ENCODE results near the gene SLC11A2. TPM values are rescaled to one million over a fixed set of nuclear protein-coding genes. Genes with fewer than 3 reads are reported as not detected.

The SLC11A2 gene
- polyA plus RNA-seq, 1 of the 3 experiments (the other 2 are of a cell fraction) = 27.7 TPM

GRCh38 chr12:50991291-50991690, 34.9 kb downstream of the SLC11A2 start:
- H3K9me3 ChIP-seq = no peaks in the 10 kb centered on the region
- H3K4me1 ChIP-seq (ENCODE audit: control insufficient read depth in 1 of 2, insufficient read depth in 2 of 2, low read depth in 1 of 2, low read length in 1 of 2) = 0 out of 4 replicates have a peak, but pooled peaks cover 0 to 2% of the 10 kb centered on the region in 2 experiments
- no peaks in the 10 kb centered on the region for H3K79me2 ChIP-seq (ENCODE audit: insufficient read depth)
- peaks cover 7% of the 10 kb centered on the region for H3F3A ChIP-seq (replicated peaks; ENCODE audit: insufficient read depth)
- H3K27me3 ChIP-seq (ENCODE audit: insufficient read depth) = no peaks in the 10 kb centered on the region
- no peak overlapping the region for H3K27ac ChIP-seq (ENCODE audit: low read depth in 2 of 2, low read length in 1 of 2)
- H2AFZ ChIP-seq (ENCODE audit: low read depth) = no peak overlapping the region
- no peak overlapping the region for H3K4me3 ChIP-seq (ENCODE audit: low read depth in 2 of 2, low read length in 1 of 2)
- ChIA-PET POLR2A (no interaction called here), CTCF (interaction anchor here (1.3 to 9.9 kb wide), 2 partner anchors 167 to 226 kb away, joined by 3 to 186 read pairs; no protein-coding TSS in a partner anchor)
- TF ChIP-seq RXRA (IDR thresholded peaks at IDR 0.05; ENCODE audit: borderline replicate concordance, low read depth) = no peak
- TF ChIP-seq SIN3A (IDR thresholded peaks at IDR 0.05; ENCODE audit: borderline replicate concordance, low read depth, low read length) = no peak
- no peak for TF ChIP-seq SMC3 (IDR thresholded peaks at IDR 0.05; ENCODE audit: low read depth, low read length)
- no peak for TF ChIP-seq FOXM1 (IDR thresholded peaks at IDR 0.05; ENCODE audit: low read depth)
- TF ChIP-seq, protein P1, sequence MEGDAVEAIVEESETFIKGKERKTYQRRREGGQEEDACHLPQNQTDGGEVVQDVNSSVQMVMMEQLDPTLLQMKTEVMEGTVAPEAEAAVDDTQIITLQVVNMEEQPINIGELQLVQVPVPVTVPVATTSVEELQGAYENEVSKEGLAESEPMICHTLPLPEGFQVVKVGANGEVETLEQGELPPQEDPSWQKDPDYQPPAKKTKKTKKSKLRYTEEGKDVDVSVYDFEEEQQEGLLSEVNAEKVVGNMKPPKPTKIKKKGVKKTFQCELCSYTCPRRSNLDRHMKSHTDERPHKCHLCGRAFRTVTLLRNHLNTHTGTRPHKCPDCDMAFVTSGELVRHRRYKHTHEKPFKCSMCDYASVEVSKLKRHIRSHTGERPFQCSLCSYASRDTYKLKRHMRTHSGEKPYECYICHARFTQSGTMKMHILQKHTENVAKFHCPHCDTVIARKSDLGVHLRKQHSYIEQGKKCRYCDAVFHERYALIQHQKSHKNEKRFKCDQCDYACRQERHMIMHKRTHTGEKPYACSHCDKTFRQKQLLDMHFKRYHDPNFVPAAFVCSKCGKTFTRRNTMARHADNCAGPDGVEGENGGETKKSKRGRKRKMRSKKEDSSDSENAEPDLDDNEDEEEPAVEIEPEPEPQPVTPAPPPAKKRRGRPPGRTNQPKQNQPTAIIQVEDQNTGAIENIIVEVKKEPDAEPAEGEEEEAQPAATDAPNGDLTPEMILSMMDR (IDR thresholded peaks at IDR 0.05) = no peak
- TF ChIP-seq TAF1 (IDR thresholded peaks at IDR 0.05; ENCODE audit: borderline replicate concordance, low read depth, low read length) = no peak
- no peak for TF ChIP-seq EZH2phosphoT487 (IDR thresholded peaks at IDR 0.05; ENCODE audit: borderline replicate concordance, low read depth)
- TF ChIP-seq MXI1 (IDR thresholded peaks at IDR 0.05; ENCODE audit: low read depth, low read length) = no peak
- TF ChIP-seq YY1 (IDR thresholded peaks at IDR 0.05; ENCODE audit: low read depth) = no peak
- TF ChIP-seq NRF1 (IDR thresholded peaks at IDR 0.05; ENCODE audit: low read depth, low read length) = no peak
- TF ChIP-seq RFX5 (IDR thresholded peaks at IDR 0.05; ENCODE audit: low read length) = no peak
- TF ChIP-seq REST (IDR thresholded peaks at IDR 0.05; ENCODE audit: low read depth, low read length) = no peak
- no peak for TF ChIP-seq EP300 (IDR thresholded peaks at IDR 0.05; ENCODE audit: borderline replicate concordance in 1 of 2, low read depth in 1 of 2, low read length in 1 of 2)
- TF ChIP-seq, protein P2, sequence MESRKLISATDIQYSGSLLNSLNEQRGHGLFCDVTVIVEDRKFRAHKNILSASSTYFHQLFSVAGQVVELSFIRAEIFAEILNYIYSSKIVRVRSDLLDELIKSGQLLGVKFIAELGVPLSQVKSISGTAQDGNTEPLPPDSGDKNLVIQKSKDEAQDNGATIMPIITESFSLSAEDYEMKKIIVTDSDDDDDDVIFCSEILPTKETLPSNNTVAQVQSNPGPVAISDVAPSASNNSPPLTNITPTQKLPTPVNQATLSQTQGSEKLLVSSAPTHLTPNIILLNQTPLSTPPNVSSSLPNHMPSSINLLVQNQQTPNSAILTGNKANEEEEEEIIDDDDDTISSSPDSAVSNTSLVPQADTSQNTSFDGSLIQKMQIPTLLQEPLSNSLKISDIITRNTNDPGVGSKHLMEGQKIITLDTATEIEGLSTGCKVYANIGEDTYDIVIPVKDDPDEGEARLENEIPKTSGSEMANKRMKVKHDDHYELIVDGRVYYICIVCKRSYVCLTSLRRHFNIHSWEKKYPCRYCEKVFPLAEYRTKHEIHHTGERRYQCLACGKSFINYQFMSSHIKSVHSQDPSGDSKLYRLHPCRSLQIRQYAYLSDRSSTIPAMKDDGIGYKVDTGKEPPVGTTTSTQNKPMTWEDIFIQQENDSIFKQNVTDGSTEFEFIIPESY (IDR thresholded peaks at IDR 0.05; ENCODE audit: borderline replicate concordance, low read depth) = no peak
- no peak for TF ChIP-seq NFIC (IDR thresholded peaks at IDR 0.05; ENCODE audit: borderline replicate concordance)
- TF ChIP-seq FOSL2 (IDR thresholded peaks at IDR 0.05; ENCODE audit: borderline replicate concordance, low read depth) = no peak
- TF ChIP-seq FOXJ3 (CRISPR knock-in tag; IDR thresholded peaks at IDR 0.05) = no peak
- TF ChIP-seq CHD2 (IDR thresholded peaks at IDR 0.05; ENCODE audit: low read length, partially characterized antibody) = no peak
- TF ChIP-seq, protein P3, sequence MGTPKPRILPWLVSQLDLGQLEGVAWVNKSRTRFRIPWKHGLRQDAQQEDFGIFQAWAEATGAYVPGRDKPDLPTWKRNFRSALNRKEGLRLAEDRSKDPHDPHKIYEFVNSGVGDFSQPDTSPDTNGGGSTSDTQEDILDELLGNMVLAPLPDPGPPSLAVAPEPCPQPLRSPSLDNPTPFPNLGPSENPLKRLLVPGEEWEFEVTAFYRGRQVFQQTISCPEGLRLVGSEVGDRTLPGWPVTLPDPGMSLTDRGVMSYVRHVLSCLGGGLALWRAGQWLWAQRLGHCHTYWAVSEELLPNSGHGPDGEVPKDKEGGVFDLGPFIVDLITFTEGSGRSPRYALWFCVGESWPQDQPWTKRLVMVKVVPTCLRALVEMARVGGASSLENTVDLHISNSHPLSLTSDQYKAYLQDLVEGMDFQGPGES (IDR thresholded peaks at IDR 0.05; ENCODE audit: low read depth, low read length) = no peak
- no peak for TF ChIP-seq POLR2AphosphoS5 (IDR thresholded peaks at IDR 0.05; ENCODE audit: low read depth, low read length)
- H3K4me2 ChIP-seq = no peak overlapping the region
- H4K20me1 ChIP-seq (ENCODE audit: insufficient read depth) = no peaks in the 10 kb centered on the region
- peaks cover 47 to 61% of the 10 kb centered on the region in 2 experiments for H3K36me3 ChIP-seq (replicated peaks in 1 of 2; ENCODE audit: control insufficient read depth in 1 of 2, insufficient read depth in 2 of 2, low read length in 1 of 2)
- no peak for DNase-seq
- H3K9ac ChIP-seq = no peak overlapping the region
- no peaks in the 10 kb centered on the region for H3K9me2 ChIP-seq
- WGBS (ENCODE audit: low lambda C conversion rate) = 95% methylated on average over 6 of the region's 6 CpGs
